CD4-positive, alpha-beta T cell treated with Interleukin-4 for 1 hour (primary cell): ENCODE results near the gene ERCC3.
"Not testable (repeated sequence)": the region's sequence is repeated elsewhere in the genome, so short reads cannot be mapped to it uniquely, and the experiment has no call there.

Experiments used
- DNase-seq, 2 donors: peaks; one replicate each; pipeline ENCODE4 v3.0.0-alpha.2; 2020 to 2022

ERCC3 gene

DNA sequence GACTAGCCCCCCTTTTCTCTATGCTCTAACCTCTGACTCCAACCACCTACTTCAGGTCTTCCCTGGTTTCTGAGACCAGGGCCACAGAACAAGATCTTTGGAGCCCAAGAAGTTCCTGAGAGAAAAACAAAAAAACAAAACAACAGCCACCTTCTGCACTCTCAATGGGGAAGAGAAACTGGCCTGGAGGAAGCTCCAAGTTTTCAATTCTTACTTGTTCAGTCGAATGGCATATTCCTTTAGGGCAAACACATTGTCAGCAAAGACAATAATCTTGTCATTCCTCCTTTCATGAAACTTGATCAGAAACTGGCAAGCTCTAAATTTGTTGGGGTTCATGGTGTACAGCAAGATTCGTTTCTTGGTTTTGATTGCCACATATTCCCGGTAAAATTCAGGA, 15.0 kb downstream of the ERCC3 start:
- DNase-seq = no peak

- DNase-seq = no peak
These were observed 16.9 kb downstream of the ERCC3 start for GRCh38 chr2:127277028-127277427.

GRCh38 chr2:127275789-127276188, 18.2 kb downstream of the ERCC3 start:
- no peak for DNase-seq

DNA sequence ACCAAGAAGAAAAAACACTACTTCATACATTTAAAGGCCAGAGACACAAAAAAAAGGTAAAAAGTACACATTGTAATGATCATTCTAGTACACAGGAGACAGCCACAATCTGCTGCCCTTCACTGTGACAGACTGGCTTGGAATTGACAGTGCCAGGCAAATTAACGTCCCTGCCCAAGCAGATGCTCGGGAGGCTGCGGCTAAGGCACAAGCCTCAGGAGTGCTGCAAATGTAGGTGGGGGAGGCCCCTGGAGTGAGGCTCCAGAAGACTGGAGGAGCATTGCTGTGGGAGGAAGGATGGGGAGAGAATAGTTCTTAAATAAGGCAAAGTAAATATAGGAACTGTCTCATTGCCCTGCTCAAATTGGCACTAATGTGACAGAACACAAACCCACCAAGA, 18.6 kb downstream of the ERCC3 start:
- DNase-seq = no peak

GRCh38 chr2:127270663-127271062, 23.3 kb downstream of the ERCC3 start:
- DNase-seq = no peak

DNA sequence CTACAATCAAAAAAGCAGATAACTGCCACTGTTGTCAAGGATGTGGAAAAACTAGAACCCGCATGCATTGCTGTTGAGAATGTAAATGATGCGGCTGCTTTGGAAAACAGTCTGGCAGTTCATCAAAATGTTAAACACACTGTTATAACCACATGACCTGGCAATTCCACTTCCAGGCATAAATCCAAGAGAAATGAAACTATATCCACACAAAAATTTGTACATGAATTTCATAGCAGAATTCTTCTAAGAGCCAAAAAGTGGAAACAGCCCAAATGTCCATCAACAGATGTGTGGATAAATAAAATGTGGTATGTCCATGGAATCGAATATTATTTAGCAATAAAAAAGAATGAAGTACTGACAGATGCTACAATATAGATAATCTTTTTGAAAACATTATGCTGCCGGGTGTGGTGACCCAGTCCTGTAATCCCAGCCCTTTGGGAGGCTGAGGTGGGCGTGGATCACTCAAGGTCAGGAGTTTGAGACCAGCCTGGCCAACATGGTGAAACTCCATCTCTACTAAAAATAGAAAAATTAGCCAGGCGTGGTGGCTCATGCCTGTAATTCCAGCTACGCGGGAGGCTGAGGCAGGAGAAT, 32.0 kb downstream of the ERCC3 start:
- DNase-seq = no peak

DNA sequence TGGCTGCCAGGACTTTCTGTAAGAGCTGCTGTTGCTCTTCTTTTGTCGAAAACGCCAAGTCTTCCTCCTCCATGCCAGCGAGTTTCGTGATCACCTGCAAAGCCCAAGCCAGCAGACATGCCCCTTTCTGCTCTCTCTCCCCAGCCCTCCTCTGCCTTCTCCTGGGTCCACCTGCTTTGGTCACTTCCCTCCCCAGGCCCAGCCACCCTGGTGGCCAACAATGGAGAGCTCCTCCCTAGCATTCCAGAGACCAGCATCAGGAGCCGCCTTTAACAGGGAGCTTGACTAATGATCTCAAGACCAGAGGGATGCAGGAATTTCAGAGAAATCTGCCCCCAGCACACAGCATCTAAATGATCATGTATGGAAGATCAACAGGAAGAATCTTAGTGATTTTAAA, 34.6 kb downstream of the ERCC3 start:
- DNase-seq = no peak

DNA sequence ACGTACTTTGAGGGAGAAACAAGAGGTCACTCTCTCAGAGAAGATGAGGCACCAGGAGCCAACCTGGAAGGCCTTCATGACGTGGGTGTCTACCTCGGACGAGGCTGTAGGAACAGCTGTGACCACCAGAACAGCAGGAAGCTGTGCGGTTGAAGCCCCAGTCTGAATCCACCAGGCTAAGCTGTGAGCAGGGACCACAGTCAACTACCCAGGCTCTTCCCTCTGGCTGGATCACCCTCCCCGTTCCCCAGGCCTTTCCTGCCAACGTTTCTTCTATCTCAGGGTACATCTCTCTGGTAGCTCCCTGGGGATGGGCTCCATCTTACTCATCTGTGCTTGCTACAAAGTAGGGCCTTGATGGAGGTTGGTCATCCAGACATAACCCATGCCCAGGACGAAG, 37.1 kb downstream of the ERCC3 start:
- DNase-seq = no peak

DNA sequence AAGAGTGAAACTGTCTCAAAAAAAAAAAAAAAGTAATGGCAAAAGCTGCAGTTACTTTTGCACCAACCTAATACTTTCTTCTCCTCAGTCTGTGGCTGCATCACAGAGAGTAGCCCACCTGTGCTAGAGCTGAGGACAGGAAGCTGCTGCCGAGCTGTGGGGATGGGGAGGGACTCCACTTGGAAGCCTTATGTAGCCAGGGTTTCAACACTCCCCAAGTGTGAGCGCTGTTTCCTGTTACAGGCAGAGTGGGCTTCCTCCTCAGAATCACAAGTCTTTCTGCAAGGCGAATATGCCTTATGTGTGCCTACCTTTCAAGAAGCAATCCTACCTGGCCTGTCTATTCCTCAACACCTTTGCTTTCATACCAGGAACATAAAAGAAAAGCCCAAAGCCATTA, 37.6 kb downstream of the ERCC3 start:
- no peak for DNase-seq

DNA sequence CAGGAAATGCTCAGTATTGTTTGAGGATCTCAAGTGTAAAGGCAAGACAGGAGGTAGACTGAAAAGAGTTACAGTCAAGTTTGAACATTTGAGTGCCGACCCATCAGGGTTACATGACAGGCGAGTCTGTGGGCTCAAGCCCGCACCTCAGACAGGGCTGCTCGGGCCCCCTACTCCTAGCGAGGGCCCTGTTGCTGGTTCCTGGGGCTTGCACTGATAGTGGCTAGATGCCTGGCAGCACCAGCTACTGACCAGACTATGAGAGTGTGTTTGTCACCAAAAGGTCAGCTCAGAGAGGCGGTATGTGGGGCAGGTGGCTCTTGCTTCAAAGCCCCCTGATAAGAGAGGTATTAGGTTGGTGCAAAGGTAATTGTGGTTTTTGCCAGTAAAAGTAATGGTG, 38.2 kb downstream of the ERCC3 start:
- DNase-seq = no peak

DNA sequence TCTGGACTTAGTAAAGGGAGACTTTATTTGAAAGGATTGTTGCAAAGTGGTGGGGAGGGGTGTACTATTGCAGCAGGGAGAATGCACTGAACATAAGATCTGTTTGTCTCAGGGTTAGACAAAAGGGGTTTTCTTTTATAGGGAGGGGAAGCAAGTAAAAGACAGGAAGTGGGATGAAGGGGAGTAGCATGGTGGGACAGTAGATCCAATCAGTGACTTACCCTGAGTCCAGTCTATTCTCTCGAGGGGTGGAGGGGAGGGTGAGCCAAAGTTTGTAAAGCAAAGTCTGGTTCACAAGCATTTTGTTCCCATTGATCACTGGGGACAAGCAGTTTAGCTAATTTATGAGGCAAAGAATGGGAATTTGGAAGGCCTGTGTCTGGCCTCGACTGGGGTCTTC, 38.8 kb downstream of the ERCC3 start:
- DNase-seq = no peak

- no peak for DNase-seq
These were observed 39.5 kb downstream of the ERCC3 start for GRCh38 chr2:127254386-127254981.

- not testable (repeated sequence) for DNase-seq
These were observed 52.8 kb downstream of the ERCC3 start for GRCh38 chr2:127241184-127241583.

GRCh38 chr2:127239395-127239794, 54.5 kb downstream of the ERCC3 start:
- no peak for DNase-seq

DNA sequence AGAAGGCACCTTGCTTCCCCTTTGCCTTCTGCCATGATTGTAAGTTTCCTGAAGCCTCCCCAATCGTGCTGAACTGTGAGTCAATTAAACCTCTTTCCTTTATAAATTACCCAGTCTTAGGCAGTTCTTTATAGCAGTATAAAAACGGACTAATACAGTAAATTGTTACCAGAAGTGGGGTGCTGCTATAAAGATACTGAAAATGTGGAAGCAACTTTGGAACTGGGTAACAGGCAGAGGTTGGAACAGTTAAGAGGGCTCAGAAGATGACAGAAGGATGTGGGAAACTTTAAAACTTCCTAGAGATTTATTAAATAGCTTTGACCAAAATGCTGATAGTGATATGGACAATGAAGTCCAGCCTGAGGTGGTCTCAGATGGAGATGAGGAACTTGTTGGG, 56.2 kb downstream of the ERCC3 start:
- DNase-seq = not testable (repeated sequence)

GRCh38 chr2:127235082-127235702, 58.8 kb downstream of the ERCC3 start:
- DNase-seq = no peak

DNA sequence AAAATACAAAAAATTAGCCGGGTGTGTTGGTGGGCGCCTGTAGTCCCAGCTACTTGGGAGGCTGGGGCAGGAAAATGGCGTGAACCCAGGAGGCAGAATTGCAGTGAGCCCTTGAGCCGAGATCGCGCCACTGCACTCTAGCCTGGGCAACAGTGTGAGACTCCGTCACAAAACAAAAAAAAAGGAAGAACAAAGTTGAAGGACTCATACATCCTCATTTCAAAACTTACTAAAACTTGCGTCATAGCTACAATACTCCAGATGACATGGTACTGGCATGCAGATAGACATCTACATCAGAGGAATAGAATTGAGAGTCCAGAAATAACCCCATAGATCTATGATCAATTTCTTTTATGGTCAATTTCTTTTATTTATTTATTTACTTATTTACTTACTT, 60.2 kb downstream of the ERCC3 start:
- DNase-seq = no peak

DNA sequence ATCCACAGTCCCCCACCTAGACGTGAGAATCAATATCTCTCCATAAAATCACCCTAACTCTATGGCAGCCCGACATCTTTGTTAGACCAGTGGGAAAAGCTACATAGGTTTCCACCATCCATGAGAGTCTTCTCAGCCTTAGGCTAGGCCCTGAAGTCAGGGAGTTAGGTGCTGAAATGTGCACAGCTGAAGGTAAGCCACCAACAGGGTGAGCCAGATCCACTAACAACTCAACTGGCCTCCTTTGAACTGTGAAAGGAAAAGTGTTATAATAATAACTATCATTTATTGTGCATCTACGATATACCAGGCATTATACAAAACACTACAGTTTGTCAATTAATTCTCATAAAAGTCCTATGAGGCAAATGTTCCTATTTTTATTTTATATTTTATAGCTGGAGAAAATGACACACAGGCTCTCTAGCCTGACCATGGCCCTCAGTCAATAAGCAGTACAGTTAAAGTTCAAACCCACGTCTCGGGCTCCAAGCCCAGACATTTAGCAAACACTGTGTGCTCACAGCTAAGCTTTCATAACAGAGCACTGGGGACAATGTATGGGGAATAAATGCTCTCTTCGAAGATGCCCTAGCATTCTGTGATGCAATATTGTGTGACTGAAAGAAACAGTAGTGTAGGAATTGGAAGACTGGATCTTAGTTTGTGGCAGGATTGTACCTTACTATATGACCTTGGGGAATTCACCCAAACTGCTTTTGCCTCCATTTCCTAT, 62.6 kb downstream of the ERCC3 start:
- no peak for DNase-seq

DNA sequence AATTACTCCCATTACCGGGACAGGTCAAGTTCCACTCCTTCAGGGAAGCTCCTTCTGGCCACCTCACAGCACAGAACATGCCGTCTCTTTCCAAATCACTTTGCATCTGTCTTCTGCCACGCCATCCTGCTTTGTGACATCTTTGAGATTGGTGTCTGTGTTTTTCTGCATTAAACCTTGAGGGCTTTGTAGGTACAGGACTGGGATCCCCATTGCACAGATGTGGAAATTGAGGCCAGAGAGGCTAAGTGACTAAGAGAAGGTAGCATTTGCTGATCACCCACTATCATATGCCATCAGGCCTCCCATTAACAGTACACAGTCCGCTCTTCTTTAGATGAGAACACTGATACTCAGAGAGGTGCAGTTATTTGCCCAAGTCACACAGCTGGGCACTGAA, 64.4 kb downstream of the ERCC3 start:
- no peak for DNase-seq

DNA sequence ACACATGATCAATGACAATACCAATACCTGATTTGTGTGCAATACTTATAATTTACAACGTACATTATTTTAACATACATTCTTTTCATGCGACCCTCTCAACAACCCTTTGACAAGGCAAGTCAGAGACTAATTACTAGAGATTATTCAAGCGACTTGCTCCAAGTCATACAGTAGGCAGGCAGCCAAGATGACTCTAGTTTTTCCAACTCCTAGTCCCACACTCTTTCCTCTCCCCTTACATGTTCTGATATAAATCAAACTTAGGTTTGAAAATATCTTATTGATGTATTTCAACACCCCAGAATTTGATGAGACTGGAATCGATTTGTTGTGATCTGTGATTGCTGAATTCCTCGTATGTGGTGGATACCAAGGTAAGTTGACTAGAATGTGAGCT, 65.8 kb downstream of the ERCC3 start:
- no peak for DNase-seq

- not testable (repeated sequence) for DNase-seq
These were observed 66.7 kb downstream of the ERCC3 start for GRCh38 chr2:127227264-127227660.

GRCh38 chr2:127226520-127227263, 67.3 kb downstream of the ERCC3 start:
- no peak for DNase-seq

GRCh38 chr2:127226132-127226519, 67.8 kb downstream of the ERCC3 start:
- no peak for DNase-seq
